NT2/D1 (cell line): ENCODE measurements around the gene TMEM8B.

Experiments
- DNase-seq: peaks from one replicate; pipeline ENCODE4 v3.0.0-alpha.2; 2011; ENCODE audit warnings: low read depth, low spot score
- H3K27me3 ChIP-seq: 2 replicates; pipeline ENCODE4 v1.6.0; 2011; ENCODE audit warnings: mild to moderate bottlenecking; ENCODE audit not compliant: insufficient read length, insufficient read depth
- H3K36me3 ChIP-seq: 2 replicates; pipeline ENCODE4 v1.6.1; 2011; ENCODE audit warnings: mild to moderate bottlenecking, low read length, mixed read lengths; ENCODE audit not compliant: insufficient read depth, insufficient read length
- H3K4me1 ChIP-seq: 2 replicates; pipeline ENCODE4 v1.5.1; 2011; ENCODE audit not compliant: insufficient read depth, insufficient read length
- H3K4me3 ChIP-seq: 2 replicates; pipeline ENCODE4 v1.5.1; 2011; ENCODE audit warnings: low read depth; ENCODE audit not compliant: insufficient read length
- H3K9ac ChIP-seq: 2 replicates; pipeline ENCODE4 v1.6.0; 2011; ENCODE audit warnings: low read depth; ENCODE audit not compliant: insufficient read length
- H3K9me3 ChIP-seq: 2 replicates; pipeline ENCODE4 v1.5.1; 2011; ENCODE audit warnings: mild to moderate bottlenecking, low read length; ENCODE audit not compliant: insufficient read depth
- SUZ12 ChIP-seq: IDR thresholded peaks from 2 replicates; pipeline ENCODE4 v1.6.1; 2011; ENCODE audit not compliant: insufficient read length, insufficient read depth; ENCODE audit errors: extremely low read depth
- YY1 ChIP-seq: IDR thresholded peaks from 2 replicates; pipeline ENCODE4 v1.6.1; 2011; ENCODE audit not compliant: insufficient read length, insufficient read depth
- ZNF274 ChIP-seq: IDR thresholded peaks from 2 replicates; pipeline ENCODE4 v1.6.1; 2011; ENCODE audit warnings: mild to moderate bottlenecking, low read depth, low read length

Gene TMEM8B

GRCh38 chr9:35835216-35835632 lies 6.2 kb downstream of the TMEM8B start:
- Histone ChIP-seq H3K9me3 (no peaks in the 10 kb centered on the region), H3K4me1 (no peaks in the 10 kb centered on the region), H3K27me3 (no peaks in the 10 kb centered on the region), H3K4me3 (no peak overlapping the region), H3K9ac (no peak overlapping the region), H3K36me3 (no peaks in the 10 kb centered on the region)
- no peak for DNase-seq
- TF ChIP-seq YY1, result no peak

- TF ChIP-seq YY1 (no peak), ZNF274 (no peak), SUZ12 (no peak)
- no peak overlapping the region for H3K9ac ChIP-seq
- H3K4me3 ChIP-seq, result no peak overlapping the region
- H3K27me3 ChIP-seq, result no peaks in the 10 kb centered on the region
- no peak for DNase-seq
- H3K4me1 ChIP-seq, result peaks cover 1% of the 10 kb centered on the region
- H3K36me3 ChIP-seq, result no peaks in the 10 kb centered on the region
- H3K9me3 ChIP-seq, result no peaks in the 10 kb centered on the region
These were observed 6.7 kb downstream of the TMEM8B start for GRCh38 chr9:35835766-35836165.

DNA sequence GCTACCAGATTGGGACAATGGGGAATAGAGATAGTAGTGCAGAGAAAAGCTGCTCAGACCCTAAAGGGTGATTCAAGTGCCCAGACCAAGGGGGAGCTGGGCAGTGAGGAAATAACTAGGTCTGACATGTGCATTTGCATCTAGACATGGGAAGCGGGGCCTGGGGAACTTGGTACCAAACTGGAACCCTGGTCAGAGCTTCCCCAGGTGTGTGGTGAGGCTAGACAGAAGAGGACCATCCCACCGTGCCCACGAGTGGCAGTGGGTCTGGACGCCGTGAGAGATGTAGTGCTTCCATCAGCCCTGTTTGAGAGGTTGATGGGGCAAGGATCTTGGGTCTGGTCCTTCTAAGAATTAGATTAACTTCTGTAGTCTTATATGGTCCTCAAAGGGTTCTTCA lies 7.6 kb downstream of the TMEM8B start:
- no peak for TF ChIP-seq YY1
- TF ChIP-seq ZNF274, result no peak
- no peak for TF ChIP-seq SUZ12
- Histone ChIP-seq H3K36me3 (no peaks in the 10 kb centered on the region), H3K9me3 (no peaks in the 10 kb centered on the region), H3K9ac (no peak overlapping the region), H3K27me3 (no peaks in the 10 kb centered on the region), H3K4me1 (peaks cover 4% of the 10 kb centered on the region), H3K4me3 (no peak overlapping the region)
- DNase-seq, result no peak

DNA sequence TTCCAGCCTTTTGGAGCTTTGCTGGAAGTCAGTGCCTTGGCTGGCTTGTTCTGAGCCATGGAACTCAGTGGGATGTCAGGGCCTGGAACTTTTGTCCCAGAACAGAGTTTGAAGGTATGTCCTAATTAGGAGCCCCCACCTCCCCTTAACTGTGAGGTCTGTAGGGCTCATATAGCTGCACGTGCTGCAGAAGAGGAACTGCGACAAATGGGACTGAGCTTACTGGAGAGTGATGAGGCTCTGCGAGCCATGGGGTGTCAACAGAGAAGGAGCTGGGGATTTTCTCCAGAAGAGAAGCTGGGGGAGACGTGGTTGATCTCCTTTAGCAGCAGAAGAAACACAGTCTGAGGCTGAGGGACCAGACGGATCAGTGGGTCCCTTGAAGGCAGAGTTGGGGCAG lies 10.9 kb downstream of the TMEM8B start:
- H3K9ac ChIP-seq, result no peak overlapping the region
- no peak for DNase-seq
- H3K4me1 ChIP-seq, result peaks cover 9% of the 10 kb centered on the region
- TF ChIP-seq YY1 (no peak), ZNF274 (no peak), SUZ12 (no peak)
- H3K9me3 ChIP-seq, result no peaks in the 10 kb centered on the region
- H3K27me3 ChIP-seq, result no peaks in the 10 kb centered on the region
- no peak overlapping the region for H3K4me3 ChIP-seq
- H3K36me3 ChIP-seq, result no peaks in the 10 kb centered on the region

DNA sequence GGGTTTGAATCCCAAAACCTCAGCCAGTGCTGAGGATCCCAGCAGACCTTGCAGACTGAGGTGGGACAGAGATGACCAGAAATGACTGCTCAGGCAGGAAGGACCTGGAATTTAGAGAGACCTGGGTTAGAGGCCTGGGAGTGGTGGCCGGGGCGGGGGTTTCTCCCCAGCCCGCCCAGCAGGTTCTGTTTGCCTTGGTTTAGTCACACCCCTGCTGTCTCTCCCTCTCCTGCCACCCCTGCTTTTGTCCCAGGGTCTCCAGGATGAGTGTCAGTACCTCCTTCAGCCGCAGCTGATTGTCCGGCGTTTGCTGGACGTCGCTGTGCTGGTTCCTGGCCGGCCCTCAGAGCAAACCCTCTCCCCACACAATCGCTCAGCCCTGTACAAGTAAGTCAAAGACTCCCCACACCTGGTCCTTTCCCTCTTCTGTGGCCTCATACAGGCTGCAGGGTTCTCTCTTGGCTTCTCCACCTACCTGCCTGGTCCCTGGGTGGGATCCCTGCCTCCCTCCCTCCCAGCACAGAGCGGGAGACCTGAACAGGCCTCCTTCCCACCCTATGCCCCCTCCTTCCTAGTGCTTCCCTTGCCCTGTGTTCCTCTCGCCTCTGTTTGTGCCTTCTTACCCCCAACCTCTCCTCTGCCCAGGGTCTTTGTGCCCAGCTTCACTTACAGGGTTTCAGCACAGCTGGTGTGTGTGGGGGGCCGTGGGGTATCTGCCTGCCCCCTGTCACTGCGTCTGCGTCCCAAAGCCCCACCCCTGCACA lies 12.0 kb downstream of the TMEM8B start:
- H3K36me3 ChIP-seq, result no peaks in the 10 kb centered on the region

DNA sequence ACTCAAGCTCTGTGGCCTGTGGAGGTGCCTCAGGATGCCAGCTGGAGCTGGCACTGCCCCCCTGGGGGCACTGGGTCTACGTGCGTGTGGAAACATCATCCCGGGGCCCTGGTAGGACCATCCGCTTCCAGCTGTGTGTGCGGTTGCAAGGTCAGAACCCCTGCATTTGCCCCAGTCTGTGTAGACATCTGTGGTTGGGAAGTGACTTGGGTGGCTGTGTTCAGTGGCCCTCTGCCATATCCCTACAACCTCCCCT lies 12.5 kb downstream of the TMEM8B start:
- Histone ChIP-seq H3K27me3 (no peaks in the 10 kb centered on the region), H3K9ac (no peak overlapping the region), H3K9me3 (no peaks in the 10 kb centered on the region), H3K4me3 (no peak overlapping the region), H3K4me1 (peaks cover 9% of the 10 kb centered on the region), H3K36me3 (no peaks in the 10 kb centered on the region)
- no peak for DNase-seq
- TF ChIP-seq YY1 (no peak), SUZ12 (no peak), ZNF274 (no peak)

More for the DNA sequence above, 12.0 kb downstream of the TMEM8B start:
- H3K4me1 ChIP-seq, result peaks cover 9% of the 10 kb centered on the region
- DNase-seq, result no peak
- no peak for TF ChIP-seq YY1
- TF ChIP-seq SUZ12, result no peak
- TF ChIP-seq ZNF274, result no peak
- no peaks in the 10 kb centered on the region for H3K27me3 ChIP-seq
- H3K9me3 ChIP-seq, result no peaks in the 10 kb centered on the region
- no peak overlapping the region for H3K9ac ChIP-seq
- no peak overlapping the region for H3K4me3 ChIP-seq

DNA sequence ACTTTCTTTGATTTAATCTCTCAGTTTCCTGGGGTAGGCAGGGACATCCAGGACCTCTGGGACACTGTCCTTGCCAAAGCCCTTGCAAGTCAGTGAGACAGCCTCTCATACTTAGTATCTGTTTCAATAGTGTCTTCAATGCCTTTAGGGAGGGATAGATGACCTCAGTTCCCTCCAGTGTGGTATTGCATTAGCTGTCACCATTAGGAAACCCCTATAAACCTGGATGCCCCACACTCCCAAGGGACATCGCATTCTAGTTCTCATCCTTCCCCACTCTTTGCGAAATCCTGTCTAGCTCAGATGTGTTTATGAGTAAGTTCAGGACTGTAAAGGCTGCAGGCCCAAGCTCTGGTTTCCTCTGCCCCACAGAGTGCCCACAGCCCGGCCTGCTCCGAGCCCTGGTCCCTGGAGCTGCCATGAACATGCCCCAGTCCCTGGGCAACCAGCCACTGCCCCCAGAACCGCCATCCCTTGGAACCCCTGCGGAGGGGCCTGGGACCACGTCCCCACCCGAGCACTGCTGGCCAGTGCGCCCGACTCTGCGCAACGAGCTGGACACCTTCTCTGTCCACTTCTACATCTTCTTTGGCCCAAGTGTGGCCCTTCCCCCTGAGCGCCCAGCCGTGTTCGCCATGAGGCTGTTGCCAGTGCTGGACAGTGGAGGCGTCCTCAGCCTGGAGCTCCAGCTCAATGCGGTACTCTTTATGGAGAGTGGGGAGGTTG lies 13.2 kb downstream of the TMEM8B start:
- no peak for TF ChIP-seq SUZ12
- no peak for TF ChIP-seq ZNF274
- TF ChIP-seq YY1, result no peak
- DNase-seq, result no peak
- no peak overlapping the region for H3K4me3 ChIP-seq
- no peak overlapping the region for H3K9ac ChIP-seq
- H3K9me3 ChIP-seq, result no peaks in the 10 kb centered on the region
- H3K36me3 ChIP-seq, result no peaks in the 10 kb centered on the region
- peaks cover 9% of the 10 kb centered on the region for H3K4me1 ChIP-seq
- no peaks in the 10 kb centered on the region for H3K27me3 ChIP-seq

DNA sequence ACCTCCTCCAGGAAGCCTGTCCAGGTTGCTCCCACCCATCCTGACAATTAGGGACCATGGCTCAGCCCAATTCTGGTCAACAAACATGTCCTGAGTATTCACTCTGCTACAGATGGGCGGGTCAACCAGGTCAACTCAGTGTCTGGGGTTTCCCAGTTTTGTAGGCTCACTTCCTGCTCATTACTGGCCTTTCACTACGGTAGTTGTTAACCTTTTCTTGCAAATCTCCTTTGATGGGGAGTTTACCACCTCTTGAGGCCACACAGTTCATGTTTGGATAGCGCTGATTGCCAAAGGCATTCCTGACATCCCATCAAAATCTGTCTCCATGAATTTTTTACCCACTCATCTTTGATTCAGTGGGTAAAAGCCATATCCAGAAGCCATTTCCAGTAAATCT lies 13.8 kb downstream of the TMEM8B start:
- Histone ChIP-seq H3K36me3 (no peaks in the 10 kb centered on the region), H3K9ac (no peak overlapping the region), H3K27me3 (no peaks in the 10 kb centered on the region), H3K4me3 (no peak overlapping the region), H3K9me3 (no peaks in the 10 kb centered on the region), H3K4me1 (peaks cover 9% of the 10 kb centered on the region)
- no peak for TF ChIP-seq SUZ12
- no peak for TF ChIP-seq ZNF274
- no peak for TF ChIP-seq YY1
- DNase-seq, result no peak
